WTC11 (cell line): ENCODE results near the gene KLC1.

ENCODE experiments used
- CREB1 ChIP-seq: sonication (generic); formaldehyde crosslinking; IDR thresholded peaks from 2 replicates; pipeline ENCODE4 v1.8.0; 2023; ENCODE audit warnings: mild to moderate bottlenecking, missing genetic modification reagents
- MYBL2 ChIP-seq: sonication (generic); formaldehyde crosslinking; IDR thresholded peaks from 2 replicates; pipeline ENCODE4 v1.8.1; 2023; ENCODE audit warnings: mild to moderate bottlenecking, moderate library complexity, missing genetic modification reagents
- NR2C2 ChIP-seq: sonication (generic); formaldehyde crosslinking; IDR thresholded peaks from 2 replicates; pipeline ENCODE4 v1.8.0; 2022; ENCODE audit warnings: mild to moderate bottlenecking, missing genetic modification reagents
- SOX15 ChIP-seq: fragments of 250-450 bp; sonication (Bioruptor Pico); IDR thresholded peaks from 2 replicates; pipeline ENCODE4 v1.9.0; 2021; ENCODE audit warnings: mild to moderate bottlenecking
- SP1 ChIP-seq: sonication (generic); formaldehyde crosslinking; conservative IDR thresholded peaks from 2 replicates; pipeline ENCODE4 v1.8.1; 2022; ENCODE audit warnings: missing genetic modification reagents
- ZNF232 ChIP-seq: sonication (generic); formaldehyde crosslinking; IDR thresholded peaks from 2 replicates; pipeline ENCODE4 v1.8.0; 2022; ENCODE audit warnings: mild to moderate bottlenecking, missing genetic modification reagents
- TF ChIP-seq, protein P1 (sequence below): fragments of 200-600 bp; IDR thresholded peaks from 2 replicates; pipeline ENCODE4 v1.8.0; 2022; ENCODE audit warnings: antibody characterized with exemption
- TF ChIP-seq, protein P2 (sequence below): fragments of 250-450 bp; sonication (Bioruptor Pico); IDR thresholded peaks from 2 replicates; pipeline ENCODE4 v1.8.0; 2021; ENCODE audit warnings: mild to moderate bottlenecking

DNA sequence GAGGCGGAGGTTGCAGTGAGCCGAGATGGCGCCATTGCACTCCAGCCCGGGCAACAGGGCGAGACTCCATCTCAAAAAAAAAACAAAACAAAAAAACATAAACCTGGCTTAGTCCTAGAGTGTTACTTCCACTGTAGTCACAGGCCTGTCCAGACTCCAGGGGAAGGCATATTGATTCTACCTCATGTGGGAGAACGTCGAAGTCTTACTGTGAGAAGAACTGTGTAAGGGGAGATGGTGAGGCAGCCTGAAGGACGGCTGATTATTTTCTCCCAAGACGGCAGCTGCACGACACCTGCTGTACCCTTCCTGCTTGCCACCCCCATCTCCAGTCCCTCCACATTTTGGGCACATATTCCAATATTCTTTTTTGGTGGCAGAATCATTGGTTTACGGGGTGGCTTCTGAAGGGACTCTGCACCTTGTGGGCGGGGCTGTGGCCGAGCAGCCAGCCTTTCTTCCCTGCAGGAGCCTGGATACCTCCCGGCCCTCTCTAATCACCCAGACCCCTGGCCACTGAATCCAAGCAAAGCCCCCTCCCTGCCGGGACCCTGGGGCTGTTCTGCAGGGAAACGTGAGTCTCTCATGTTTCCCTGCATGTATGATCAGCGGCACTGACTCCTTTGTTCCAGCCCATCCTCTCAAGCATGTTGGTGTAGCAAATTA is 12.2 kb upstream of the KLC1 start:
- TF ChIP-seq ZNF232 (CRISPR knock-in tag), result no peak
- TF ChIP-seq, protein P1, sequence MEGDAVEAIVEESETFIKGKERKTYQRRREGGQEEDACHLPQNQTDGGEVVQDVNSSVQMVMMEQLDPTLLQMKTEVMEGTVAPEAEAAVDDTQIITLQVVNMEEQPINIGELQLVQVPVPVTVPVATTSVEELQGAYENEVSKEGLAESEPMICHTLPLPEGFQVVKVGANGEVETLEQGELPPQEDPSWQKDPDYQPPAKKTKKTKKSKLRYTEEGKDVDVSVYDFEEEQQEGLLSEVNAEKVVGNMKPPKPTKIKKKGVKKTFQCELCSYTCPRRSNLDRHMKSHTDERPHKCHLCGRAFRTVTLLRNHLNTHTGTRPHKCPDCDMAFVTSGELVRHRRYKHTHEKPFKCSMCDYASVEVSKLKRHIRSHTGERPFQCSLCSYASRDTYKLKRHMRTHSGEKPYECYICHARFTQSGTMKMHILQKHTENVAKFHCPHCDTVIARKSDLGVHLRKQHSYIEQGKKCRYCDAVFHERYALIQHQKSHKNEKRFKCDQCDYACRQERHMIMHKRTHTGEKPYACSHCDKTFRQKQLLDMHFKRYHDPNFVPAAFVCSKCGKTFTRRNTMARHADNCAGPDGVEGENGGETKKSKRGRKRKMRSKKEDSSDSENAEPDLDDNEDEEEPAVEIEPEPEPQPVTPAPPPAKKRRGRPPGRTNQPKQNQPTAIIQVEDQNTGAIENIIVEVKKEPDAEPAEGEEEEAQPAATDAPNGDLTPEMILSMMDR, result no peak
- TF ChIP-seq SOX15, result no peak
- TF ChIP-seq NR2C2, result no peak
- no peak for TF ChIP-seq MYBL2 (CRISPR knock-in tag)
- TF ChIP-seq CREB1, result no peak
- TF ChIP-seq, protein P2, sequence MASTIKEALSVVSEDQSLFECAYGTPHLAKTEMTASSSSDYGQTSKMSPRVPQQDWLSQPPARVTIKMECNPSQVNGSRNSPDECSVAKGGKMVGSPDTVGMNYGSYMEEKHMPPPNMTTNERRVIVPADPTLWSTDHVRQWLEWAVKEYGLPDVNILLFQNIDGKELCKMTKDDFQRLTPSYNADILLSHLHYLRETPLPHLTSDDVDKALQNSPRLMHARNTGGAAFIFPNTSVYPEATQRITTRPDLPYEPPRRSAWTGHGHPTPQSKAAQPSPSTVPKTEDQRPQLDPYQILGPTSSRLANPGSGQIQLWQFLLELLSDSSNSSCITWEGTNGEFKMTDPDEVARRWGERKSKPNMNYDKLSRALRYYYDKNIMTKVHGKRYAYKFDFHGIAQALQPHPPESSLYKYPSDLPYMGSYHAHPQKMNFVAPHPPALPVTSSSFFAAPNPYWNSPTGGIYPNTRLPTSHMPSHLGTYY (CRISPR knock-in tag), result no peak
- no peak for TF ChIP-seq SP1 (CRISPR knock-in tag)
